ENCODE results near the gene CD82.

Gene CD82, protein sequence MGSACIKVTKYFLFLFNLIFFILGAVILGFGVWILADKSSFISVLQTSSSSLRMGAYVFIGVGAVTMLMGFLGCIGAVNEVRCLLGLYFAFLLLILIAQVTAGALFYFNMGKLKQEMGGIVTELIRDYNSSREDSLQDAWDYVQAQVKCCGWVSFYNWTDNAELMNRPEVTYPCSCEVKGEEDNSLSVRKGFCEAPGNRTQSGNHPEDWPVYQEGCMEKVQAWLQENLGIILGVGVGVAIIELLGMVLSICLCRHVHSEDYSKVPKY

DNA sequence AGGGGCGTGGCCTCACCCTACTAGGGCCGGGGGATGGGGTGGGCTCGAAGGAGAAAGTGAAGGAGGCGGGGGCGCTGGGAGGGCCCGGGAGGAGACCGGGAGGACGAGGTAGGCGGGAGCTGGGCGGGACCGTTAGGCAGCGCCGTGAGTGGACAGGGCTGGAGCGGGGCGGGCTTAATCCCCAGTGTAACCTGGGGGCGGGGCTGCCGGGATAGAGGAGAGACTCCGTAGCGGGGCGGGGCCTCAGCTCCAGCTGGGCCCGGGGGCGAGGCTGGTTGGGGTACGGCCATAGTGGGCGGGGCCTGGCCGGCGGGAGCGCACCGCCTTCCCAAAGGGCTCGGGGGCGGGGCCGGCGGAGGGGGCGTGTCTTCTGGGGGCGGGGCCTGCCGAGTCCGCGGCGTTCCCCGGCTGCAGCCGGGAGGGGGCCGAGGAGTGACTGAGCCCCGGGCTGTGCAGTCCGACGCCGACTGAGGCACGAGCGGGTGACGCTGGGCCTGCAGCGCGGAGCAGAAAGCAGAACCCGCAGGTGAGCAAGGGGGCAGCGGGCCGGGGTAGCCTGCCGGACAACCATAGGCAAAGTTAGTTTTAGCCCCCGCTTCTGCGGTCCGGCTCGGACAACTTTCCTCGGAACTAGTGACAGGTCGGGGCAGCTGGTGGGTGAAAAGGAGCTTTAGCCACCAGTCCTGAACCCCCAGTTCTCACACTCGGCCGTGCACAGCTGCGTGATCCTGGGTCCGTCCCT lies at the start of gene CD82:
CD82 (plus strand) TSS at position 453 of the 742 bp plus-strand sequence. CDS start 29,000 bp downstream, outside the sequence.
- peak; percentile 95 to 98 for DNase-seq (ENCODE audit: low read depth in 2 of 2)

DNA sequence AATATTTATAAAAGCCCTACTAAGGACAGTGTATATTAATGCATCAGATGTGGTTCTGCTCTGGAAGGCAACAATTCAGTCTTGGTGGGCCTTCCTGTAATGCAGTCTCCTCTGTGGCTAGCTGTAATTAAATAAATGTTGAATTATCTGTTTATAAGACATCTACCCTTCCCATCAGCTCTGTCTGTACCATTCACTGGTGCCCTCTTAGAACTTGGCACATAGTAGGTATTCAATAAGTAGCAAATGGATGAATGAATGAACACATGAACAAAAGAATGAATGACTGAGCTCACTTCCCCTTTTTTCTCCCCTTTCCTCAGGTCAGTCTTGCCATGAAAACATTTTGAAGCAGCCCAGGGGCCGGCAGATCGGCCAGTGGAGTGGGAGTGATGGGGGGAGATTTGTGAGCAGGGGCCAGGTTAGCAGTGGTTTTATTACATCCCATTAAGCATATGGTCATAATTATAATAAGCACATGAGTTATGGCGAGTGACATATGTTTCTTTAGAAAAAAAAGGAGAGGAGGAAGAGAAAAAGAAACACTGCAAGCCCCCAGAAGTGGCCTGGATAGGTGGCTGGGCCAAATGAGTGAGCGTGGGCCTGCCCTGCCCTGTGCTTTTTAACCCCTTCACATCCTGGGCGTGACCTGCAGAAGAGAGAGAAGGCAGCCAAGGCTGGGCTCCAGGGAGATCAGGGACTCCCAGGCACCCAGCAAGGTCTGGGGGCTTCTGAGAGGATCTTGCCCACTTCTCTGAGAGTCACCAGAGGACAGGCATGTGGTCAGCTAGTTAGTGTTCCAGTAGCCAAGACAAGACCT lies 48.6 kb upstream of the CD82 start:
- no peak for DNase-seq (ENCODE audit: low read depth in 2 of 2)

DNA sequence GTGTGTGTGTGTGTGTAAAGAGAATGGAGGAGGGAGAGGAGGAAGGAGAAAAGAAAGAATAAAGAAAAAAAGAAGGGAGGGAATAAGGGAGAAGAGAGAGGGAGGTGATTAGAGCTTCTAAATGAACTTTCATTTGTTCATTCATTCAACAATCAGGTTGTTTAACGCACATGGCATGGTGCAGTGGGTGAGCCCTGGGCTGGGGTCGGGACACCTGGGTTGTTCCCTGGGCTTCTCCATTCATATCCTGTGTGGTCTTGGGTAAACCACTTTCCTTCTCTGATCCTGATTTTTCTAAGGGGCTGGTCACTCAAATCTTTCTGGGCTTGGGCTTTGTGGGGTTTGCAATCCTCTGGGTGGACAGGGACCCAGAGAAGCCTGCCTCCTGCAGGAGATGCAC lies 47.9 kb upstream of the CD82 start:
- no peak for DNase-seq (ENCODE audit: low read depth in 2 of 2)

DNA sequence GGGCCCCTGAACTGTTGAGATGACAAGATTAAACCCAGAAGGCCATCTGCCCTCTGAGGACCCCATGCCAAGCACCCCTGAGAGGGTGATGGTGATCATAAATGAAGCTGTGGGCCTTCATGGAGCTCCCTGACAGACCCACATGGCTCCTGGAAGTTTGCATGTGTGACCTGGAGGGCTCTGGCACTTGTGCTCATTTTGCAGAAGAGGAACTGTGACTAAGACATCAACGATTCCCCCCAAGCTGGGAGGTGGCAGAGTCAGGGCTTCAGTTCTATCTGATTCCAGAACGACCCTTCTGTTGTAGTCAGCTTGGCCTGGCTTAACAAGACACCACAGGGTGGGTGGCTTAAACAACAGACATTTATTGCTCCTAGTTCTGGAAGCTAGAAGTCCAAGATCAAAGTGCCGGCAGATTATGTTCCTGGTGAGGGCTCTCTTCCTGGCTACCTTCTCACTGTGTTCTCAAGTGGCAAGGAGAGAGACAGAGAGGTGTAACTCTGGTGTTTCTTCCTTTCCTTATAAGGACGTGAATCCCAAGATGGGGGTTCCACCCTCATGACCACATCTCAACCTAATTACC lies 46.4 kb upstream of the CD82 start:
- DNase-seq (ENCODE audit: low read depth in 2 of 2), result no peak

DNA sequence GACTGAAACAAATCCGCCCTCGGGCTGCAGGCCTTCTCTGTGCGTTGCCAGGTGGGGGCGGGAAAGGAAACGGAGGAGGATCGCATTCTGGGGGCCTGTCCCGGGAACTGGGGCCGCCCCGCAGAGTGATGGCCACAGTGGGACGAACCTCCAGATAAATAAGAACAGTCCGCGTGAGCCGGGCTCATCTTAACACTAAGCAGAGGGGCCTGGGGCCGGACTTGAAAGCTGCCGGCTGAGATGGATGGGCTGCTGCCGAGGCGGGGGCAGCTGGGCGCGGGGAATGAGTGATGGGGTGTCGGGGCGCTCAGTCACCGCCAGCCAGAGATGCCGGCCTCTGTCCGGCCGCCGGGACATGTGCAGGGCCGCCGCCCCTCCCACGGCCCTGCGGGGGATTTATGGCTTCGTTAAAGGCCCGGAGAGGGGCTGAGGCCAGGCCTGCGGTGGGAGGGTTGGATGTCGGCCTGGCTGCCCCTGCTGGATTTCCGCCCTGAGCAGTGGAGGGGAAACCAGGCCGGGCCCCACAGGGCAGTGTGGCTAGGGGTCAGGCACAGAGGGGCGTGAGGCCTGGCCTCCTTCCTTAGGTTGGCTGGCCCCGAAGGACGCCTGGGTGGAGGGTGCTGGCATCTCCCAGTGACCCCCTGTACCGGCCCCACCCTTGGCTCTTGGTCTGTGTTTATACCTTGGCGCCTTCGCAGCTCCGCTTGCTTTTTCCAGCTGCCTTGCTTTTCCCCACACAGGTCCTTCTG lies 45.3 kb upstream of the CD82 start:
- no peak for DNase-seq (ENCODE audit: low read depth in 2 of 2)

DNA sequence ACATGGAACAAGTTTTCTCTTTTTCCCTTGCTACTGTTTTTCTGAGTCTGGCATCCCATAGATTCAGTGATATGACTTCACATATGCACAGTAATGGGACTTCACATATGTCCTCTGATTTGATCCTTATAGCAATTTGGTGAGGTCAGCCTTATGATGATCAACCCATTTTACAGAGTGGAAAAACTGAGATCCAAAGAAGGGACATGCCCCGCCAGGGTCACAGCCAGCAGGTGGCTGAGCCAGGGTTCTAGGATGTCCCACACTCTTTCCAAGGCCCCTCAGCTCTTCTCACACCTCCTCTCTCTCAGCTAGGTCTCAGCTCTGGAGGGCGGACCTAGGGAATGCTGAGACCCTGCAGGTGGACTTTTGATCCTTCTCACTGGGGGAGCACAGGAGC lies 44.3 kb upstream of the CD82 start:
- DNase-seq (ENCODE audit: low read depth in 2 of 2), result no peak

DNA sequence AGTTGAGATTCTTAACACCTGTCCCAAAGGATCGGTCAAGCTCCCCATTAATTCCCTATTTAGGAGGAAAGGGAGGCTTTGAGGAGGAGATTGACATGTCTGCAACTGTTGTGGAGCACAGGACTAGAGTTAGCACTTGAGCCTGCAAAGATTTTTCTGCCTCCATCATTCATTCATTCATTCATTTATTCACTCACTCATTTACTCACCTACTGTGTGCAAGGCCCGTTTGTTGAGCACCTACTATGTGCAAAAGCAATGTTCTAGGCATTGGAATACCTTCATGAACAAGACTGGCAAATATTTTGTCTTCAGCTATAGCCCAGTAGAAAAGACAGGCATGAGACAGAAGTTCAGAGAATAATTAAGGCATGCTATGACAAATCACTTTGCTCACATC lies 43.2 kb upstream of the CD82 start:
- DNase-seq (ENCODE audit: low read depth in 2 of 2), result no peak

DNA sequence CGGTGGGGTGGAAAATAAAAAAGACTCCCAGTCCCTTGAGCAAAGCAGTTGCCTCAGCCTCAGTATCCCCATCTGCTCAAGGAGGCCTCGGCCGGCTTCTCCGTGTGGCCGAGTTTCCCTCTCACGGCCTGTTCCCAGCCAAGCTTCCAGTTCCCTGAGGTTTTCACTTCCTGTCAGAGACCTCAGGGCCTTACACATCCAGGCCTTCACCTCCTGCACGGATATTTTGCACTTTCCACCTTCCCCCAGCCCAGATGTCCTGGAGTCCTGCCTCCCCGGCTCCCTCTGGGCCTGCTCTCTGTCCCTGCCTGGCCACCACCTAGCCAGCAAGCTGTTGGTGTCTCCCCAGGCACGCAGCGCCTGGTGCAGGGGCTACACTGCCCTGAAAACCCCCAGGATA lies 41.1 kb upstream of the CD82 start:
- DNase-seq (ENCODE audit: low read depth in 2 of 2), result no peak

DNA sequence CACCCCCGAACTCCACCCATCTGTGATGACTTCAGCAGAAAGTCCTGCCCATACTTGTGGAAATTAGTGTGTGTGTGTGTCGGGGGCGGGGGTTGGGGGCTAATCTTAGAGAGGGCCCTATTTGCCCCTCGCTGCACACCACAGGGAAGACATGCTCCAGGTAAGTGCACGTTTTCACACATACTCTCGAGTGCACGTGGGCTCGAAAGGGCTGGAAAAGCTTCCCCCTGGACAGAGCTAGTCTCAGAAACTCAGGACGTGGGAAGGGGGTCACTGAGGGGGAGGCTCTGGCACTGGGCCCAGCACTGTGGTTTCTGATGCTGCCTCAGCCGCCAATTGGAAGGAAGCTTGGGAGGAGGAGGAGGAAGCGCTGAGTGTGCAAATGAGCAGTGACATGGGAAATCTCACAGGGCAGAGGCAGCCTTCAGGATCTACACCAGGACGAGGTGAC lies 40.7 kb upstream of the CD82 start:
- no peak for DNase-seq (ENCODE audit: low read depth in 2 of 2)

DNA sequence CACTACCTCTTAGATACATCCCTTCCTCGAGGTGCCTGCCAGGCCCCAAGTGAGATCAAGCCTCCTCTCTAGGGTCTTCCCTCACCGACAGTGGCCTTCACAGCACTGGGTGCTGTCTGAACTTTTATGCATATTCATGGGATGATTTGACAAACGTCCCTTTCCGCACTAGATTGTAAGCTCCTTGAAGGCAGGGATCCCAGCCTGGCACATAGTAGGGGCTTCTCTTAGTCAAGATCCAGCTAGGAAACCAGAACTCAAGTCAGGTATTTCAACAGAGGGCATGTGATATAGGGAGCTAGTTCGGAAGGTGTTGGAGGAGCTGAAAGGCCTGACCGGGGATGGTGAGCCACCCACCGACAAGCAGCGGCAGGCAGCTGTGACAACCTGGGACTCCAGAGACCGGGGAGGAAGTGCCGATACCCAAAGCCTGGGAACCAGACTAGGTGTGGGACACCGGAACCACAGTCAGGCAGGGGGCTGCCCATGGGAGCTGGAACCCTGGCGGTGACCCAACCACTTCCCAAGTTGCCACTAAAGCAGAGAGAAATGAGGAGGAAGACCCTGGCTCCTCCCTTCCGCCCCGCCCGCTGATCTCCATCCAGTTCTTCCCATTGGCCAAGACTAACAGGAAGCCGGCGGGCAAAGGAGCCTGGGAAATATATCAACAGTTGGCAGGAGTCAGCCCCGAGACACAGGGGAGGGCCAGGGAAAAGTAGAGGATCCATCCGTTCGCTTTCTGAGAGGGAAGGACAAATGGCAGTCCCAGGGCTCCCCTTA lies 39.8 kb upstream of the CD82 start:
- DNase-seq (ENCODE audit: low read depth in 2 of 2), result no peak

DNA sequence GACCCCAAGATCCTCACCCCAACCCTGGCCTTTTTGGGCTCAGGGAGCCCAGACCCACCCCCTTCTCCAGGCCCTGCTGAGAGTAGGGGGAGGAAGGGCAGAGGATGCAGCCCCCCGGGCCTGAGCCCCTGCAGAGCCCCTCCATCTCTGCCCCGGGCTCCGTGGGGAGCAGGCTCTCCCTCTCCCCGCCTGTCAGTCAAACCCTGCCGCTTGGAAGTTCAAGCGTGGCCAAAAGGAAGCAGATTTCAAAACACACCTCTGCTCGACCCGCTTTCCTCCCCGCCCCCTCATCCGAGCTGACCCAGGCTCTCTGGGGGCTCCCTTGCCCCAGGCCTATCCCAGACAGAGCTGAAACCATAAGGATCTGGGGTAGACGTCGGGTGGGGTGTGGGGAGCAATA lies 39.0 kb upstream of the CD82 start:
- DNase-seq (ENCODE audit: low read depth in 2 of 2), result no peak

DNA sequence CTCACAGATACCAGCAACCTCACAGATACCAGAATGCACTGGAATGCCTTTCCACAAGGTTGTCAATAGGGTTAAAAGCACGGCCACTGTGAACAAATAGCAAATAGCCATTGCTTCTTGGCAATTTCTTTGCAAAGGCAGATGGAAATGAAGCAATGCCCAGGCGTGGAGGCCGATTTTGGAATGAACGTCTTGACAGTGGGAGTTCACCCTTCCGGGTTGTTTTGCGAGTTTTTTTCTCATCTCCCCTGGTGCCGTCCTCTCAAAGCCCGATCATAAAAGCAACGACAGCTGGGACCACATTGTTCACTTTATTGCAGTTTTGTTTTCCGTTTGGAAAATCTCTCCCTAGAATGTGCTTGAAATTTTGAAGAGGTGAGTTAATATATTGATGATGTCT lies 38.0 kb upstream of the CD82 start:
- no peak for DNase-seq (ENCODE audit: low read depth in 2 of 2)

DNA sequence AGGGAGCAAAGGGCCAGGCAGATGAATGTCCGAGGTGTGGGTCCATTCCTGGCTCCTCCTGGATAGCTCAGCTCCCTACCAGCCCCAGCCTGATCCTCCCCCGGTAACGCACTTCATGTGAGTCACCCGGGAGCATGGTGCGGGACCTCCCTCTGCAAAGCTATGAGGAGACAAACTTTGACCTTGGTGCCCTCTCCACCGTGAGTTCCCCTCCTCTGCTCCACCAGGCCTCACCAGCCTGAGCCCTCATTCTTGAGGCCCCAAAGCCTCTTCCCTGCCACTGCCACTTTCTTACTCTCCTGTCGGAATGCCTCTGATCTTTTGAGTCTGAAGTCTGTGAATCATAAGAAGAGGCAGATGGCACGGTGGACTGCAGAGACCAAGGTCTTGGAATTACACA lies 37.4 kb upstream of the CD82 start:
- DNase-seq (ENCODE audit: low read depth in 2 of 2), result no peak

DNA sequence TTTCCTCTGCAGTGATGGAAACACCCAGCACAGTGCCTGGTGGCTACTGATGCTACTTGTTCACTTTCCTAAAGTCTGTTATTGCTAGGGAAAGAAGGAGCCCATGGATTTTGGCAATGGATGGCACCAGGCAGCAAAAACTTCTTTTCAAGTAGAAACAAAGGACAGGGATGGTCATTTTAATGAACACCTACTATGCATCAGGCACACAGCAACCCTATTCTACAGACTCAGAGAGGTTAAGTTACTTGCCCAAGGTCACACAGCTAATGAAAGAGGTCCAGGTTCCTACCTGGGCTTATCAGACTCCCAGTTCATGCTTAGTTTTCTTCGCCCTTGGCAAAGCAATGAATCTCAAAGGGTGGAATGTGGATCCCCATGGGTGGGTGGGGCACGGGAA lies 36.9 kb upstream of the CD82 start:
- no peak for DNase-seq (ENCODE audit: low read depth in 2 of 2)

DNA sequence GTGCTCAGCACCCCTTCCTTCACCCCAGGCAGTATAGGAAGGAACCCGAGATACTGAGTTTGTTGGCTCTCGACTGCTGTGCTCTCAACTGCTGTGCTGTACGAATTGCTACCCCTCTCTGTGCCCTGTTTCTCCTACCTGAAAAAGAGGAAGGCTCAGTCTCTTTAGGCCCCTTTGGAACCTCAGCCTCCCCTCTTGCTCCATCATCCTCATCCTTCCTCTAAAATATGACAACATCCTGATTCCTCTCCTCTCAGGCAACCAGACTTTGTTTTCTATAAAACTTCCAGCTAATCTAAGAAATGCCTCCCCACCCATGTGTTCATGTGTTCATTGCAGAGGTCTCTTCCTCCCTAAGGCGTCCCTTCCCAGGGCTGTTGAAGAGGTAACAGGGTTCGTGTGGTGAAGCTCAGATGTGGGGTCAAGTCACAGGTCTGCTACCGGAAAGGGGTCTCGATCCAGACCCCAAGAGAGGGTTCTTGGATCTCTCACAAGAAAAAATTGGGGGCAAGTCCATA lies 35.5 kb upstream of the CD82 start:
- DNase-seq (ENCODE audit: low read depth in 2 of 2), result no peak

DNA sequence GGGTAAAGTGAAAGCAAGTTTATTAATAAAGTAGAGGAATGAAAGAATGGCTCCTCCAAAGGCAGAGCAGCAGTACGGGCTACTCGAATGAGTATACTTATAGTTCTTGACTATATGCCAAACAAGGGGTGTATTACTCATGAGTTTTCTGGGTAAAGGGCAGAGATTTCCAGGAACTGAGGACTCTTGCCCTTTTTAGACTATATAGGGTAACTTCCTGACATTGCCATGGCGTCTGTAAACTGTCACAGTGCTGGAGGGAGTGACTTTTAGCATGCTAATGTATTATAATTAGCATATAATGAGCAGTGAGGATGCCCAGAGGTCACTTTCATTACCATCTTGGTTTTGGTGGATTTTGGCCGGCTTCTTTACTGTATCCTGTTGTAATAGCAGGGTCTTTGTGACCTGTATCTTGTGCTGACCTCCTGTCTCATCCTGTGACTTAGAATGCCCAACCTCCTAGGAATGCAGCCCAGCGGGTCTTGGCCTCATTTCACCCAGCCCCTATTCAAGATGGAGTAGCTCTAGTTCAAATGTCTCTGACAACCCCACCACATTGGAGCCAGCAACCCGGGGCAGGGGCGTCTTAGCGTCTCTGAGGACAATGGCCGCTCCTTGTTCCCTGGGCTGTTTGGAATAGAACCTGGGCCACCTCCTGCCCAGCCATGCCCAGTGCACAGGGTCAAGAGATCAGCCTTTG lies 34.9 kb upstream of the CD82 start:
- no peak for DNase-seq (ENCODE audit: low read depth in 2 of 2)

DNA sequence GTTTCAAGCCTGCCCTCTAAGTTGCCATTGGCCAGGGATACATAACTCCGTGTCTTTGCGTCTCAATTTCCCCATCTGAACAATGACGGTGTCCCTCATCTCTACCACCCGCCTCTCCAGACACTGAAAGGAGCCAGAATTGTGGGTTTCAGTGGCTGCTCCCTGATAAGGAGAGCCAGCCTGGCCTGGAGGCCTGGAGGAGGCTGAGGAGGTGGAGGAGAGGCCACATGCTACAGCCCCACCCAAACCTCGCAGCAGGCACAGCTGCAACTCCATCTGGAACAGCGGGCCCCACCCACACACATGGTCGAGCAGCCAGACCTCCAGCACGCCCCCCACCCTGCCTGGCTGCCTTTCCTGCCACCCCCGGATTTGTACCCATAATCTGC lies 34.4 kb upstream of the CD82 start:
- no peak for DNase-seq (ENCODE audit: low read depth in 2 of 2)

DNA sequence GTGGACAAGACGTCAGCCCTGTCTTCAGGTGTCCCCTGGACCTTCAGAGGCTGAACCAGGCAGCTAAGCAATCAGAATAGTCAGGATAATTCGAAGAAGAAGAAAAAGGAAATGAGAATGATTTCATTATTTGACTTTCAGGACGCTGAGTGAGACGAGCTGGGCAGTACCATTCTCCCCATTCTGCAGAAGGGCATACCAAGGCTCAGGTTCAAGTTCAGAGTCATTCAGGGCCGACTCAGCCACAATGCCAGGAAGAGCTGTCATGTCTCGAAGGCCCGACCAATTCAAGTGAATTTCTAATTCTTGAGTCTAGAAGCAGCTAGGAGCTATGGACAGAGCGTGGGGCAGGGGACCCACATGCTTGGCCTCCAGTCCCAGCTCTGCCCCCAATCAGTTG lies 33.8 kb upstream of the CD82 start:
- no peak for DNase-seq (ENCODE audit: low read depth in 2 of 2)

DNA sequence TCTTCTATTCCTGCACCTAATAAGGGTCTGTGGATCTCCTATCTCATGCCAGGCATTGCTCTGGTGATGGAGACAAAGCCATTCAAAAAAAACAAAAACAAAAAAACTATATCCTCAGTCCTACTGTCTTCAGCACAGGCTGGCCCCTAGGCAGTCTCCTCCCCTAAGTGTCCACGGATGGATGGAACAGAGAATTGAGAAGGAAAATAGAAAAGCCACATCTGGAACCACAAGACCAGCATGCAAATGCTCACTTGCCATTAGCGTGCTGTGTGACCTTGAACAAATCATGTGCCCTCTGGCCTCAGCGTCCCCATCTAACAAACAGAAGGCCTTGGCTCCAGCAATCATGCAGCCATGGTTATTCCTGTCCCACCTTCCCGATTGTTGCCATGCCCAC lies 32.7 kb upstream of the CD82 start:
- DNase-seq (ENCODE audit: low read depth in 2 of 2), result no peak
